HEK293T (cell line): Measurements from ENCODE around the gene ALLC.

ENCODE experiments used
- ARNT ChIP-seq: fragments of 450-650 bp; IDR thresholded peaks from 2 replicates; pipeline ENCODE4 v1.6.1; 2017; ENCODE audit warnings: mild to moderate bottlenecking
- BHLHE40 ChIP-seq: fragments of 450-650 bp; IDR thresholded peaks from 2 replicates; pipeline ENCODE4 v1.6.1; 2016; ENCODE audit warnings: mild to moderate bottlenecking, moderate library complexity, borderline replicate concordance
- ELF4 ChIP-seq: fragments of 450-650 bp; IDR thresholded peaks from 2 replicates; pipeline ENCODE4 v1.6.1; 2017; ENCODE audit warnings: antibody characterized with exemption
- FOXA1 ChIP-seq: fragments of 450-650 bp; IDR thresholded peaks from 2 replicates; pipeline ENCODE4 v1.6.1; 2016; ENCODE audit warnings: mild to moderate bottlenecking
- FOXK2 ChIP-seq: fragments of 450-650 bp; IDR thresholded peaks from 2 replicates; pipeline ENCODE4 v1.6.1; 2016; ENCODE audit warnings: mild to moderate bottlenecking
- FOXM1 ChIP-seq: fragments of 450-650 bp; IDR thresholded peaks from 2 replicates; pipeline ENCODE4 v1.6.1; 2017; ENCODE audit warnings: mild to moderate bottlenecking, borderline replicate concordance
- HDGF ChIP-seq: fragments of 450-650 bp; IDR thresholded peaks from 2 replicates; pipeline ENCODE4 v1.6.1; 2017; ENCODE audit warnings: antibody characterized with exemption, borderline replicate concordance
- L3MBTL2 ChIP-seq: fragments of 450-650 bp; conservative IDR thresholded peaks from 2 replicates; pipeline ENCODE4 v1.6.1; 2016; ENCODE audit warnings: mild to moderate bottlenecking
- LEF1 ChIP-seq: fragments of 450-650 bp; IDR thresholded peaks from 2 replicates; pipeline ENCODE4 v1.6.1; 2017; ENCODE audit warnings: mild to moderate bottlenecking, borderline replicate concordance
- SP1 ChIP-seq: fragments of 450-650 bp; IDR thresholded peaks from 2 replicates; pipeline ENCODE4 v1.6.1; 2017
- SUZ12 ChIP-seq: fragments of 450-650 bp; IDR thresholded peaks from 2 replicates; pipeline ENCODE4 v1.6.1; 2016; ENCODE audit warnings: mild to moderate bottlenecking
- TARDBP ChIP-seq: fragments of 450-650 bp; IDR thresholded peaks from 2 replicates; pipeline ENCODE4 v1.6.1; 2016
- TF ChIP-seq, protein P1 (sequence below): fragments of 450-650 bp; IDR thresholded peaks from 2 replicates; pipeline ENCODE4 v1.6.1; 2016

- TF ChIP-seq FOXA1, result no peak
- TF ChIP-seq SUZ12, result no peak
- TF ChIP-seq, protein P1, sequence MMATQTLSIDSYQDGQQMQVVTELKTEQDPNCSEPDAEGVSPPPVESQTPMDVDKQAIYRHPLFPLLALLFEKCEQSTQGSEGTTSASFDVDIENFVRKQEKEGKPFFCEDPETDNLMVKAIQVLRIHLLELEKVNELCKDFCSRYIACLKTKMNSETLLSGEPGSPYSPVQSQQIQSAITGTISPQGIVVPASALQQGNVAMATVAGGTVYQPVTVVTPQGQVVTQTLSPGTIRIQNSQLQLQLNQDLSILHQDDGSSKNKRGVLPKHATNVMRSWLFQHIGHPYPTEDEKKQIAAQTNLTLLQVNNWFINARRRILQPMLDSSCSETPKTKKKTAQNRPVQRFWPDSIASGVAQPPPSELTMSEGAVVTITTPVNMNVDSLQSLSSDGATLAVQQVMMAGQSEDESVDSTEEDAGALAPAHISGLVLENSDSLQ, result no peak
- TF ChIP-seq SP1, result no peak
- no peak for TF ChIP-seq TARDBP
- no peak for TF ChIP-seq HDGF
- no peak for TF ChIP-seq FOXM1
- TF ChIP-seq BHLHE40, result no peak
- TF ChIP-seq FOXK2, result no peak
- no peak for TF ChIP-seq LEF1
- TF ChIP-seq ARNT, result no peak
- TF ChIP-seq ELF4, result no peak
- no peak for TF ChIP-seq L3MBTL2
Measured at GRCh38 chr2:3704692-3705091, 46.7 kb downstream of the ALLC start.
